Stromal cell of bone marrow (primary cell): ENCODE results near the gene HSPA13.
"Not testable (repeated sequence)": the region's sequence is repeated elsewhere in the genome, so short reads cannot be mapped to it uniquely, and the experiment has no call there.

Experiments
- DNase-seq: peaks from one replicate; pipeline ENCODE4 v3.0.0-alpha.2; 2012; ENCODE audit warnings: low read depth

HSPA13 gene

GRCh38 chr21:14382835-14383595 lies at the start of gene HSPA13:
TSS of gene HSPA13 (minus strand) at chr21:14383146. CDS start at chr21:14383119, 27 bp downstream.
- peak; percentile 100 for DNase-seq

GRCh38 chr21:14418920-14419319 lies 36.0 kb upstream of the HSPA13 start:
- no peak for DNase-seq

GRCh38 chr21:14414932-14415508 lies 32.1 kb upstream of the HSPA13 start:
- no peak for DNase-seq

- no peak for DNase-seq
Observed at GRCh38 chr21:14405962-14406361, 23.0 kb upstream of the HSPA13 start.

- no peak for DNase-seq
Observed at GRCh38 chr21:14405225-14405624, 22.3 kb upstream of the HSPA13 start.

GRCh38 chr21:14403681-14404318 lies 20.9 kb upstream of the HSPA13 start:
- DNase-seq = no peak

GRCh38 chr21:14401217-14401616 lies 18.3 kb upstream of the HSPA13 start:
- DNase-seq = no peak

- DNase-seq = no peak
Observed at GRCh38 chr21:14388282-14388681, 5.3 kb upstream of the HSPA13 start.

- no peak for DNase-seq
Observed at GRCh38 chr21:14384453-14384852, 1.5 kb upstream of the HSPA13 start.

- no peak for DNase-seq
Observed at GRCh38 chr21:14383596-14384180, 742 bp upstream of the HSPA13 start.

- no peak for DNase-seq
Observed at GRCh38 chr21:14382486-14382834, 486 bp downstream of the HSPA13 start.

GRCh38 chr21:14376854-14377253 lies 6.1 kb downstream of the HSPA13 start:
- DNase-seq = no peak

- DNase-seq = no peak
Observed at GRCh38 chr21:14366998-14367397, 15.9 kb downstream of the HSPA13 start.

- peak; percentile 60 for DNase-seq
Observed at GRCh38 chr21:14361958-14362357, 21.0 kb downstream of the HSPA13 start.

- no peak for DNase-seq
Observed at GRCh38 chr21:14358775-14359174, 24.2 kb downstream of the HSPA13 start.

- DNase-seq = no peak
Observed at GRCh38 chr21:14356746-14357145, 26.2 kb downstream of the HSPA13 start.

GRCh38 chr21:14354515-14354914 lies 28.4 kb downstream of the HSPA13 start:
- DNase-seq = no peak

- DNase-seq = no peak
Observed at GRCh38 chr21:14353726-14354125, 29.2 kb downstream of the HSPA13 start.

- no peak for DNase-seq
Observed at GRCh38 chr21:14353231-14353630, 29.7 kb downstream of the HSPA13 start.

- DNase-seq = not testable (repeated sequence)
Observed at GRCh38 chr21:14327346-14327745, 55.6 kb downstream of the HSPA13 start.

- no peak for DNase-seq
Observed at GRCh38 chr21:14325595-14325994, 57.4 kb downstream of the HSPA13 start.
